Mesothelial cell of epicardium (in vitro differentiated cells): Measurements from ENCODE around the gene DDX20. TPM values are rescaled to one million over a fixed set of nuclear protein-coding genes. Genes with fewer than 3 reads are reported as not detected.

Experiments used
- DNase-seq, 2 experiments: peaks; one replicate each; pipeline ENCODE4 v3.0.0; 2021; ENCODE audit warnings: low spot score in 2 of 2; ENCODE audit not compliant: unreplicated experiment in 2 of 2
- H3K27ac Mint-ChIP-seq: 2 replicates; pipeline ENCODE4 v1.8.0; 2021; ENCODE audit warnings: mixed read lengths
- H3K27me3 Mint-ChIP-seq: 2 replicates; pipeline ENCODE4 v1.8.0; 2021; ENCODE audit warnings: low read depth, mixed read lengths
- H3K36me3 Mint-ChIP-seq: 2 replicates; pipeline ENCODE4 v1.8.0; 2021; ENCODE audit warnings: mixed read lengths
- H3K4me1 Mint-ChIP-seq: 2 replicates; pipeline ENCODE4 v1.8.0; 2021; ENCODE audit warnings: mixed read lengths
- H3K4me3 Mint-ChIP-seq: 2 replicates; pipeline ENCODE4 v1.8.0; 2021; ENCODE audit warnings: mild to moderate bottlenecking, moderate library complexity, mixed read lengths
- H3K9me3 Mint-ChIP-seq: 2 replicates; pipeline ENCODE4 v1.8.0; 2021; ENCODE audit warnings: mixed read lengths
- CTCF ChIP-seq: fragments of 200-600 bp; sonication (generic); IDR thresholded peaks from one replicate; pipeline ENCODE4 v1.5.0; 2021; ENCODE audit warnings: antibody characterized with exemption; ENCODE audit not compliant: unreplicated experiment
- total RNA-seq: library from RNA; stranded (reverse); gene quantifications from 3 replicates; pipeline ENCODE4 v1.2.1, GENCODE V29; 2021

Gene DDX20
- total RNA-seq, 1 donor from 2014 or later, result 16.5 TPM

DNA sequence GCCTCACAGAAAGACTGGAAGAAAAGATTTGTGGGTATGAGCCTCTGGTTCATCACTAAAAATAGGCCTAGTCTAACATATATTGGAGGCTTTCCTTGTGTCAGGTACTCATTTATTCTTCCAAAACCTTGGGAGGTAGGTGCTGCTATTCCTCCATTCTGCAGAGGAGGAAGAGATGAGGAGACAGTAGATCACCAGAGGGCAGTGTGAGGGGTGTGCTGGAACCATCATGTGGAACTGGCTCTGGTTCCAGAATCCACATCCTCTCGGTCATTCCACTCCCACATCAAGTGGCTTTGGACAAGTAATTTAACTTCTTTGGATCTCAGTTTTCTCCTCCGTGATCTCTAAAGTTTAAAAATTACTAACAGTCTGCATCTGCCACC is 9.1 kb upstream of the DDX20 start:
- H3K9me3 Mint-ChIP-seq, result no peaks in the 10 kb centered on the region

DNA sequence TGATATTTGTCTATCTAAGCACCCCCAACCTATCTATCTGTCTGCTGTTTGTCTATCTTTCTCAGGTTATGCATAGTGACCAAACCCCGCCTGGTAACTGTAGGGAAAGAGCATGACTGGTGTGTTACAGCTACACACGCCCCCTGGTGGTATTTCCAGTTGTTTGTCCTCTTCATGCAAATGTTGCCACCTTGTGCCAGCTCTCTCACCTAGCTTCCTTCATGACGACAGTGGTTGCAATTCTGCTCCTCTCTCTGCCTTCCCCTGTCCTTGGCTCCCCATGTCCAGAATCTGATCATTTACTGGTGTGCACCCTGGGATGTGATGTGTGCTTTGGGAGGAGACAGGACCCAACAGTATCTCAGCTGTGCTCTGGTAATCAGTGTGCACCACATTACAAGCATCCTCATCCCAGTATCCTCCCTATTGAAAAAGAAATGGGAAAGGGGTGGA is 8.4 kb upstream of the DDX20 start:
- Mint-ChIP-seq H3K27me3 (peaks cover 50% of the 10 kb centered on the region), H3K4me1 (peaks cover 11% of the 10 kb centered on the region), H3K36me3 (no peaks in the 10 kb centered on the region), H3K9me3 (no peaks in the 10 kb centered on the region), H3K27ac (no peak overlapping the region), H3K4me3 (no peak overlapping the region)
- TF ChIP-seq CTCF, result peak; percentile 17
- no peak for DNase-seq

More for the DNA sequence above, 9.1 kb upstream of the DDX20 start:
- no peak overlapping the region for H3K4me3 Mint-ChIP-seq
- TF ChIP-seq CTCF, result no peak
- H3K27ac Mint-ChIP-seq, result no peak overlapping the region
- peaks cover 11% of the 10 kb centered on the region for H3K4me1 Mint-ChIP-seq
- no peaks in the 10 kb centered on the region for H3K36me3 Mint-ChIP-seq
- DNase-seq, result no peak
- peaks cover 52% of the 10 kb centered on the region for H3K27me3 Mint-ChIP-seq

GRCh38 chr1:111747947-111748346 is 7.8 kb upstream of the DDX20 start:
- no peak for TF ChIP-seq CTCF
- Mint-ChIP-seq H3K9me3 (no peaks in the 10 kb centered on the region), H3K36me3 (no peaks in the 10 kb centered on the region), H3K27ac (no peak overlapping the region), H3K4me3 (no peak overlapping the region), H3K4me1 (peaks cover 11% of the 10 kb centered on the region), H3K27me3 (peaks cover 45% of the 10 kb centered on the region)
- DNase-seq, result no peak

- TF ChIP-seq CTCF, result no peak
- H3K27me3 Mint-ChIP-seq, result peaks cover 36% of the 10 kb centered on the region
- H3K27ac Mint-ChIP-seq, result no peak overlapping the region
- no peak overlapping the region for H3K4me3 Mint-ChIP-seq
- DNase-seq, result no peak
- H3K9me3 Mint-ChIP-seq, result no peaks in the 10 kb centered on the region
- peaks cover 12% of the 10 kb centered on the region for H3K4me1 Mint-ChIP-seq
- H3K36me3 Mint-ChIP-seq, result no peaks in the 10 kb centered on the region
Measured at GRCh38 chr1:111749628-111750027, 6.1 kb upstream of the DDX20 start.

DNA sequence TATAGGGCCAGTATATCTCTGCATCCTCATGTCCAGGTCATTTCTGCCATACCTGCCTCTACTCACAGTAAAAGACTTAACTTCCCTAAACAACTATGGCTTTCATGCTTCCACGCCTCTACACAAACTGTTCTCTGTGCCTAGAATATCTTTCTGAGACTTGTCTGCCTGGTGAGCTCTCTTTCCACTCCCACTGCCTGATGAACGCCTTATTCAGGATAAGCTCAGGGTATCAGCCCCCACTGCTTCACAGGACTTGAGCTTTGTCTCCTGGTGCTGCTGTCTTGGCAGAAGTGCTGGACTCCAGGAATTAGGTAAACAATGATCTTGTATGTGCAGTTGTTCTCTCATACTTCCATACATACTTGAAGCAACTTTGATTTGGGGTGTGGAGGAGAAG is 4.8 kb upstream of the DDX20 start:
- no peak for DNase-seq
- Mint-ChIP-seq H3K27ac (no peak overlapping the region), H3K4me3 (no peak overlapping the region), H3K27me3 (peaks cover 28% of the 10 kb centered on the region), H3K9me3 (no peaks in the 10 kb centered on the region), H3K4me1 (peaks cover 18% of the 10 kb centered on the region), H3K36me3 (no peaks in the 10 kb centered on the region)
- TF ChIP-seq CTCF, result no peak
